Dedifferentiated amniotic fluid mesenchymal stem cell (primary cell): ENCODE measurements around the gene HCN1.
"Not testable (repeated sequence)": the region's sequence is repeated elsewhere in the genome, so short reads cannot be mapped to it uniquely, and the experiment has no call there.

Experiments
- DNase-seq: peaks from one replicate; pipeline ENCODE4 v3.0.0-alpha.2; 2016; ENCODE audit errors: extremely low spot score

HCN1 gene

DNA sequence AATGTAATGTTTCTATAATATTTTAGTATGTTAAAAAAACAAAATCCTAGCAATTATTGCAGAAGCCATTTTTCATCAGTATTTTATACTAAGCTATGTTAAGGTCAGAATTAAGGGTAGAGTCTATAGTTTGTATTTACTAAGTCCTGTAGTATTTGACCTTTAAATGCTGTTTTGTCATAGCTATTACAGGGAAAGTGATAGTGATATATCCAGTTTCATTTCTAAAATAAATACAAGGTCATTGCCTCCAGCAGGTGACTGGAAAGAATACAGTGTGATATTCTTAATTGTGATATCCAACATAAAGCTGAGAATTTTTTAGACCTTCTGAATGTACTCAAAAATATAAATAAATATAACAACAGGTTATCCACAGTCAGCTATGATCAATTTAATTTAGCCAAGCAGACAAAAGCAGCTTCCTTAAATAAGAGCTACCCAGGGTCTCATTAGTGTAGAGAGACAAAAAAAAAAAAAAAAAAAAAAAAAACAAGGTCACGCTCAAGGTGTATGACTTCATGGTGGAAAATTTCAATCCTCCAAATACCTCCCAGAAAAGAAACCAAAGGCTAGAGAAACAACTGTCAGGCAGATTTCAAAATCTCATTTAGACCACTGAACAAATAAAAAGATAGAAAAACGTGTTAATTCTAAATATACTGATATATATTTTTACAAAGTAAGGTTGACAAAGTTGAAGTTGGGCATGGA is 278.7 kb downstream of the HCN1 start:
- DNase-seq = no peak

DNA sequence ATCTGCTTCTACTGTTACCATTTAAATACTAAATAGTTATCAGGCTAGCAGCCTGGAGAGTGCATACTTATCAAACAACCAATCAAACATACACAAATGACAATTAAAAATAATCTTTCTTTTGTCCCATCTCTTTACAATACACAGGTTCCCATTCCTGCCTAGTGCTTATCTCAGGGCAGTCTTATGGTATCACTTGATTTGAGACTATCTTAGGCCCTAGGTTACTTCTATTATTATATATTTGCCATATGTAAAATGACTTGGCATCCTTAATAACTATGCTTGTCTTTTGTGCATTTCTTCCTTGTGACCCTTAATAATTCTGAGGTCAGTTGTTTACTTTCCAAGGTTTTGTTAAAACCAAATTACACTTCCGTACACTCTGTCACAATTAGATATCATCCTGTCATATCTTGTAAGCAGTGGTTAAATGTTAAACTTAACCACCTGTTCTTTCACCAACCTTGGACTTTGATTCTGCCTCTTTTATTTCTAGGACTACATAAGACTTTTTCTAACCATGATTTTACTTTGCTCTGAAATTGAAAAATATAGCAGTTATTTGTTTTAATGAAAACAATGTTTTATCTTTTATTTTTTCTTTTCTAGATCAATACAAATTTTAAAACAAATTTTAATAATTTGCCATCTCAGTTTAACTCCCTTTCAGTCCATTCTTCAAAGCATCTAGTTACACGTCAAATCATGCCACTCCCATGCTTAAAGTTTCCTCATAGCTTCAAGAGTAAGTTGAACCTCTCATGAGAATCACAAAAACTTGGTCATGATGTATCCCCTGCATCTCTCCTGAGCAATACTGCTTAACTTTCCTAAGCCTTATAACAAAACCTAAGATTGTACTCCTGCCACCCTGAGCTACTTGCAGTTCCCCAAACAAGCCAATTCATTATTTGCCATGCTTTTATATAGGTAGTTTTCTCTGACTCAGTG is 281.3 kb downstream of the HCN1 start:
- no peak for DNase-seq

DNA sequence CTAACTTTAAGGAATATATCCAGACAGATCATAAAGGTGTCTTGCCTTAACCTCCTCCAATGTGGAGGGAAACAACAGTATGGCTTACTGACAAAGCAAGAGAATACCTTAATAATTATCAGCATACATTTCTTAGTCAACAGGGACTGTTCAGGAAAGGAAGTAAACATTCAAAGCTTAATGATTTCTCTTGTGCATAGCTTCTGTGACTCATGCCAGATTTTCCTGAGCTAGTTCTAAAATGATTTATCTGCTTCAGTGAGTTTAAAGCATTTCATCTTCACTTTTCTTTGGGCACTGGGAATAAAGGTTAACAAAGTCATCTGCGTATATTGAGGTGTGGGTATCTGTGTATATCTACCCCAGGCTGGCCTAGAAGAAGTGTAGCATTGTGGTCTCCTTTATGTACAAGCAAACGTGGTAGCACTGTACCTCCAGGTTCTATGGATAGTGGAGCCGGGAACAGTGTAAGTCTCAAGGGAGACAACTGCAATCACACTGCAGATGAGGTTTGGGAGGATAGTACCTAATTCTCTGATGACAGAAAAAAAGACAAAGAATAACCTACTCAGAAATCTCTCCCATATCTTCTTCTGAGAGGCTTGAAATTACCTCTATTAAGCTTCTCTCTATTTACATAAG is 284.1 kb downstream of the HCN1 start:
- DNase-seq = no peak

DNA sequence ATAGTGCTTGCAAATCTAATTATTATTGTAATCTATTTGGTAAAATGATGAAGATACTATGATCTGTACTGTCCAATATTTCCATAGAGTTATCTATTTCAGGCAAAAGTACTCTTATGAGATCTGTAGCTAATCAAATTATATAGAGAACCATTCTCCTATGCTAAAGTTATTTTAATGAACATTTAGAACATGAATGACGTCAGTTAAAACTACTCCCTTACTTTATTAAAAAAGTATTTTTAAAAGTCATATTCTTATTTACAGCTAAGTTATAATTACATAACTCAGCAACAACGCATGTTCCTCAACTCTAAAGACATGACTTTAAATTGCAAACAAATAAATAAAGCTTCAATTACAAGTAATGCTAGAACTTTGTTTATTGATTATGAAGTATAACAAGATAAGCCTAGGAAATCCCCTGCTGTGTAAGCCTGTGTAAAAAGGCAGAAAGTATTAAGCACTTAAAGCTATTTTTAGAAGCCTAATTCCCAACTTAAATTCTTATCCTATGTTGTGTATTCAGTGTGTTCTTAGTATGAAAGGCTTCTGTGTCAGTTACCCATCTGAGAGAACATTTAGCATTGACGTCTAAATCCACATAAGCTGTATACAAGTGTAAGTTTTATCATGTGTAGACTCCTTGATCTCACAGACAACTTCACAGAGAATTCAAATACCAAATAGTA is 285.7 kb downstream of the HCN1 start:
- no peak for DNase-seq

- DNase-seq = no peak
Observed at GRCh38 chr5:45408067-45408466, 288.1 kb downstream of the HCN1 start.

- DNase-seq = no peak
Observed at GRCh38 chr5:45402804-45403455, 293.2 kb downstream of the HCN1 start.

- no peak for DNase-seq
Observed at GRCh38 chr5:45399041-45399440, 297.1 kb downstream of the HCN1 start.

GRCh38 chr5:45385321-45386058 is 310.7 kb downstream of the HCN1 start:
- DNase-seq = no peak

DNA sequence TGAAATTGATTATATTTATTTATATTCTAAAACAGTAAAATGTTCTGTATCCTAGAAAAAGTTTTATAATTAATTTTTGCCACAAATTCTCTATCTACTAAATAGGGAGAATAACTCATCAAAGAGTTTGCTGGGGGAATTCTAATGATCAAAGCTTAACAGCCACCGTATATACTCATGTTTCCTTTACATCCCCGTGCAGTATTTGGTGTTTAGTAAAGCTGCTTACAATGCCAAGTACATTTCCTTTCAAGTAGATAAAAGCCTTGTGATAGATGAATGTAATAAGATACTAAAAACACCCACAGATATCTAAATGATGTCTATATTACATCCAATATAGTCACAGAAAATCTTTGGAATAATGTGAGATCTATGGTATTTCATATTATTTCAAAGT is 312.2 kb downstream of the HCN1 start:
- DNase-seq = no peak

DNA sequence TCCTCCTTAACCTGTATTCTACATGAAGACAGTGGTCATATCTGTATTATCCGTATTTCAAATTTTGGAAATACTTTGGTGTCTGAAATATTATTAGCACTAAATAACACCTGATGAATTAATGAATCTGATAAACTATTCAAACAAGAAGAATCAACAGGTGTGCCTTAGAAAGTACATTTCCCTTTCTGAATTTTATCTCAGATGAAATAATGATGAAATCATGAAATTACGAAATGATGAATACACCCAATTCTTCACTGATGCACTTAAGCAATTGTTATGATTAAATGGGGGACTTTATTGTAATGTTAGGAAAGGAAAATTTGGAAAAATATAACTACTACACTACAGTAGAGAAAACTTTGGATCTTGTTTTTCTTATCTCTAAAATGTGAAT is 313.6 kb downstream of the HCN1 start:
- DNase-seq = no peak

DNA sequence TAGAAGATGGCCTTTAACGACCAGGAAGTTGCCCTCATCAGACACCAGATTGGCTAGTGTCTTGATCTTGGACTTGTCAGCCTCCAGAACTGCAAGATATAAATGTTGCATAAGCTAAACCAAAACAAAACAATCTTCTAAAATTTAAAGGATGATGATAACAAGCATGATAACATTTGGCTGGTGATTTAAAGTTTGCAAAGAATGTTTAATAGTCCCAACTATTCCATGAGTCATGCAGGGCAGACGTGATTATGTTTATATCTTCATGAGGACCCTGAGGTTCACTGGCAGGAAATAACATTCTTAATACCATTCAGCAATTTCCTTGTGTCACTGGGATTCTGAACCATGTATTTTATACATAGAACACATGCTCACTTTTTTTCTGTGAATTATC is 319.8 kb downstream of the HCN1 start:
- DNase-seq = no peak

DNA sequence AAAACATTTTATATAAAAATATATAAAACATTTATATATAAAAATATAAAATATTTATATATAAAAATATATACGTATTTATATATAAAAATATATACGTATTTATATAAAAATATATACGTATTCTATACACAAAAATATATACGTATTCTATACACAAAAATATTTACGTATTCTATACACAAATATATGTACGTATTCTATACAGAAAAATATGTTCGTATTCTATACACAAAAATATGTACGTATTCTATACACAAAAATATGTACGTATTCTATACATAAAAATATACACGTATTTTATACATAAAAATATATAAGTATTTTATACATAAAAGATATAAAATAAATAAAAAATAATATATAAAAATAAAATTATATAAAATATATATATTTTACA is 323.6 kb downstream of the HCN1 start:
- no peak for DNase-seq

- DNase-seq = not testable (repeated sequence)
Observed at GRCh38 chr5:45371423-45371822, 324.8 kb downstream of the HCN1 start.

GRCh38 chr5:45355189-45355992 is 340.8 kb downstream of the HCN1 start:
- no peak for DNase-seq

DNA sequence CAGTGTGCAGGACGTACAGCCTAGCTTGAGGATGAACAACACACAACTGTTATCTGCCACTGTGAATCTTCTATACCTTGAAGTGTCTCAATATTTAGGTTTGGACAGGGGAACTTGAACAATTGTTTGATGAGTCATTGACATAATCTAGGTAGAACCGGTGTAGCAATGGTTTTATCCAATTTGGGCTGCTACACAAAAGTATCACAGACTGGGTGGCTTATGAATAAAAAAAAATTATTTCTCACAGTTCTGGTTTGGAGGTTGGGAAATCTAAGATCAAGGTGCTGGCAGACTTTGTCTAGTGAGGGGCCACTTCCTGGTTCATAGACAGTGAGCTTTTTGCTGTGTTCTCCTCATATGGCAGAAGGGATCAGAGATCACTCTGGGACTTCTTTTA is 359.7 kb downstream of the HCN1 start:
- no peak for DNase-seq

- no peak for DNase-seq
Observed at GRCh38 chr5:45335978-45336377, 360.2 kb downstream of the HCN1 start.

DNA sequence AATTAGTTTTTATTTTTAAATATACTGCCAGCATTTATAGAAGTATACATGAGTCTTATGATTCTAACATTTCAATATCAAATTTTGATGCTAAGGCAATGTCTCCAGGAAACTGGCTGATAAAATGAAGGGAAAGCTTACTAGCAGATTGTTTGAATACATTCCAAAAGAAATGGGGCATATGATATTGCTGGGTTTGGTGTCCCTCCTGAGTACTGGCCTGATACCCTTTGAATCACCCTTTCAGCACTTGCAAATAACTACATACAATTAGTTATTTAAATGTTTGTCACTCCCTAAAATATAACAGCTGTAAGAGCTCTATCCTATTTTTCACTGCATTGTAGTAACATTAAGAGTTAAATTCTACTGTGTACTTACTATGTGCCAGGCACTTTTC is 360.8 kb downstream of the HCN1 start:
- DNase-seq = no peak

- DNase-seq = no peak
Observed at GRCh38 chr5:45334939-45335338, 361.2 kb downstream of the HCN1 start.

DNA sequence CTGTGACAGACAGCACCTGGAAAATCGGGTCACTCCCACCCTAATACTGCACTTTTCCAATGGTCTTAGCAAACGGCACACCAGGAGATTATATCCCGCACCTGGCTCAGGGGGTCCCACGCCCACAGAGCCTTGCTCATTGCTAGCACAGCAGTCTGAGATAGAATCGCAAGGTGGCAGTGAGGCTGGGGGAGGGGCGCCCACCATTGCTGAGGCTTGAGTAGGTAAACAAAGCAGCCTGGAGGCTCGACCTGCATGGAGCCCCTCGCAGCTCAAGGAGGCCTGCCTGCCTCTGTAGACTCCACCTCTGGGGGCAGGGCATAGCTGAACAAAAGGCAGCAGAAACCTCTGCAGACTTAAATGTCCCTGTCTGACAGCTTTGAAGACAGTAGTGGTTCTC is 383.6 kb downstream of the HCN1 start:
- DNase-seq = not testable (repeated sequence)

DNA sequence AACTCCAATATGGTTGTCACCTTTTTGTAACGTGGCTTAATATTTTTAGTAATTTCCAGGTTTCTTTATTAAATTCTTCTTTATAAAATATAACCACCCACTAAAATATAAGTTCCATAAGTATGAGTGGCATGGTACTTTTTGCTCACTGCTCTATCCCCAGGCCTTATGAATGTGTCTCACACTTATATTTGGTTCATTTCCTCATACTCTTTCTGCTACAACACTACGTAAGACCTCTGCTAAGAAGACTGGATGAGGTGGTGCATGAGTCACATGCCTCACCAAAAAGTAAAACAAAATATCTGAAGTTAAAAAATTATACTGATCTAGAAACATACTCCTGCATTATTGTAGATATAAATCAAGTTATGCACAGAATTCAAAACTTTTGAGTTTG is 400.9 kb downstream of the HCN1 start:
- DNase-seq = no peak
